Esophagus muscularis mucosa (tissue), 2 donors: Measurements from ENCODE around the gene TMEM207.

Source experiments
- POLR2A ChIP-seq: fragments of 450-650 bp; IDR thresholded peaks from one replicate; pipeline ENCODE4 v1.6.1; 2017; ENCODE audit warnings: antibody characterized with exemption, moderate library complexity, mild to moderate bottlenecking, low read depth
- POLR2AphosphoS5 ChIP-seq, 2 donors: sonication (generic); formaldehyde crosslinking; IDR thresholded peaks; one replicate each; pipeline ENCODE4 v1.6.1; 2017; ENCODE audit warnings: antibody characterized with exemption in 2 of 2

DNA sequence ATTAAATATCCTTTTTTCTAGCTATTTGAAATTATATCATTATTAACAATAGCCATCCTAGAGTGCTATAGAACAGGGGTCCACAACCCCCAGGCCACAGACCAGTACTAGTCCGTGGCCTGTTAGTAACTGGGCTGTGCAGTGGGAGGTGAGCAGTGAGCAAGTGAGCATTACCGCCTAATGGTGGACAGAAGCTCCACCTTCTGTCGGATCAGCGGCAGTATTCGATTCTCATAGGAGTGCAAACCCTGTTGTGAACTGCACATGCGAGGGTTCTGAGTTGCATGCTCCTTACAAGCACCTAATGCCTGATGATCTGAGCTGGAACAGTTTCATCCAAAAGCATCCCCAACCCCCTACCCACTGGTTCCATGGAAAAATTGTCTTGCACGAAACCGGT lies 50.0 kb downstream of the TMEM207 start:
- no peak for TF ChIP-seq POLR2A
- TF ChIP-seq POLR2AphosphoS5 (IDR thresholded peaks at IDR 0.05) = no peak
